Gastroesophageal sphincter (tissue), 4 donors: ENCODE measurements around the gene ISG20. TPM values are rescaled to one million over a fixed set of nuclear protein-coding genes. Genes with fewer than 3 reads are reported as not detected.

Source experiments
- ATAC-seq: fragments of 150-250 bp; one replicate; pipeline ENCODE4 v1.9.1; 2016; ENCODE audit warnings: mild to moderate bottlenecking, moderate library complexity
- H3K27ac ChIP-seq, 4 donors: fragments of 200-600 bp; sonication (generic) in 3 of 4; 1 replicate in 3 of 4; 2 replicates in 1 of 4; pipeline ENCODE4 v1.5.1; 2016 to 2019
- H3K27me3 ChIP-seq: fragments of 200-600 bp; sonication (generic); one replicate; pipeline ENCODE4 v1.5.1; 2019
- H3K36me3 ChIP-seq, 2 donors: fragments of 200-600 bp; sonication (generic); one replicate each; pipeline ENCODE4 v1.5.1; 2019; ENCODE audit warnings: control low read depth in 1 of 2
- H3K4me1 ChIP-seq, 3 donors: fragments of 200-600 bp; sonication (generic); 1 replicate in 2 of 3; 2 replicates in 1 of 3; pipeline ENCODE4 v1.5.1; 2016 to 2019; ENCODE audit warnings: control low read depth in 2 of 3
- H3K4me3 ChIP-seq, 2 donors: fragments of 200-600 bp; sonication (generic); one replicate each; pipeline ENCODE4 v1.5.1; 2019; ENCODE audit warnings: mild to moderate bottlenecking in 1 of 2, moderate library complexity in 1 of 2
- H3K9me3 ChIP-seq, 3 donors: fragments of 200-600 bp; sonication (generic); one replicate each; pipeline ENCODE4 v1.5.1; 2017 to 2019; ENCODE audit warnings: control low read depth in 2 of 3
- CTCF ChIP-seq, 4 experiments: fragments of 200-600 bp in 2 of 4; fragments of 450-650 bp in 2 of 4; sonication (generic) in 1 of 4; IDR thresholded peaks; one replicate each; pipeline ENCODE4 v1.5.1; 2017 to 2019; ENCODE audit warnings: antibody characterized with exemption in 4 of 4, mild to moderate bottlenecking in 2 of 4, moderate library complexity in 2 of 4
- EP300 ChIP-seq: sonication (generic); formaldehyde crosslinking; IDR thresholded peaks from one replicate; pipeline ENCODE4 v1.6.1; 2017; ENCODE audit warnings: antibody characterized with exemption, mild to moderate bottlenecking
- POLR2A ChIP-seq, 2 donors: fragments of 450-650 bp; IDR thresholded peaks; one replicate each; pipeline ENCODE4 v1.6.1; 2017; ENCODE audit warnings: antibody characterized with exemption in 2 of 2, mild to moderate bottlenecking in 2 of 2, moderate library complexity in 1 of 2
- POLR2AphosphoS5 ChIP-seq: sonication (generic); formaldehyde crosslinking; IDR thresholded peaks from one replicate; pipeline ENCODE4 v1.6.1; 2017; ENCODE audit warnings: antibody characterized with exemption
- WGBS, 2 donors: methylation state at CpG; one replicate each; pipeline ENCODE4 v1.1.5; 2018; ENCODE audit warnings: low coverage in 1 of 2; 5-methylcytosine and 5-hydroxymethylcytosine counted together
- total RNA-seq, 4 donors: library from RNA; depleted of rRNA; stranded (reverse); fragments of >200 nt; gene quantifications; one replicate each; pipeline ENCODE4 v1.1.0, GENCODE V29; 2016

Gene ISG20
- total RNA-seq, 4 donors from 2014 or later, result 2.5 to 8.7 (median 5.9) TPM

- Histone ChIP-seq H3K27ac (no peak overlapping the region), H3K36me3 (no peaks in the 10 kb centered on the region), H3K27me3 (peaks cover 11% of the 10 kb centered on the region), H3K9me3 (no peaks in the 10 kb centered on the region), H3K4me1 (no peaks in the 10 kb centered on the region), H3K4me3 (no peak overlapping the region)
- WGBS, 2 donors, result 90 to 96% methylated on average over 4 to 6 of the region's 6 CpGs
- no peak for ATAC-seq
- TF ChIP-seq POLR2A (IDR thresholded peaks at IDR 0.05) (no peak), CTCF (IDR thresholded peaks at IDR 0.05) (no peak), EP300 (no peak), POLR2AphosphoS5 (no peak)
Measured at GRCh38 chr15:88678755-88679154, 39.9 kb downstream of the ISG20 start.

- Histone ChIP-seq H3K4me3 (no peak overlapping the region), H3K9me3 (no peaks in the 10 kb centered on the region), H3K27ac (no peak overlapping the region), H3K27me3 (peaks cover 11% of the 10 kb centered on the region), H3K36me3 (no peaks in the 10 kb centered on the region), H3K4me1 (no peaks in the 10 kb centered on the region)
- TF ChIP-seq POLR2AphosphoS5, result no peak
- no peak for TF ChIP-seq CTCF (IDR thresholded peaks at IDR 0.05)
- no peak for TF ChIP-seq EP300
- TF ChIP-seq POLR2A (IDR thresholded peaks at IDR 0.05), result no peak
- ATAC-seq, result no peak
- 84 to 88% methylated on average over 7 to 11 of the region's 13 CpGs for WGBS, 2 donors
Measured at GRCh38 chr15:88680241-88681001, 41.6 kb downstream of the ISG20 start.

- no peak for ATAC-seq
- peaks cover 11% of the 10 kb centered on the region for H3K27me3 ChIP-seq
- H3K4me1 ChIP-seq, result no peaks in the 10 kb centered on the region
- H3K27ac ChIP-seq, result no peak overlapping the region
- no peaks in the 10 kb centered on the region for H3K36me3 ChIP-seq
- H3K4me3 ChIP-seq, result no peak overlapping the region
- TF ChIP-seq CTCF (IDR thresholded peaks at IDR 0.05) (no peak), EP300 (no peak), POLR2AphosphoS5 (no peak), POLR2A (IDR thresholded peaks at IDR 0.05) (no peak)
- 40% methylated on average over 1 of the region's 13 CpGs; no CpG with 5 or more reads in 1 of the 2 donors for WGBS, 2 donors
- H3K9me3 ChIP-seq, result no peaks in the 10 kb centered on the region
Measured at GRCh38 chr15:88681610-88682221, 42.9 kb downstream of the ISG20 start.

GRCh38 chr15:88684345-88684744 lies 45.5 kb downstream of the ISG20 start:
- no peak overlapping the region for H3K27ac ChIP-seq
- no peak for ATAC-seq
- TF ChIP-seq CTCF (IDR thresholded peaks at IDR 0.05), result no peak
- no peak for TF ChIP-seq POLR2A (IDR thresholded peaks at IDR 0.05)
- TF ChIP-seq POLR2AphosphoS5, result no peak
- TF ChIP-seq EP300, result no peak
- H3K4me1 ChIP-seq, result no peaks in the 10 kb centered on the region
- no peak overlapping the region for H3K4me3 ChIP-seq
- no peaks in the 10 kb centered on the region for H3K36me3 ChIP-seq
- WGBS, 2 donors, result 59 to 90% methylated on average over 2 to 3 of the region's 3 CpGs
- no peaks in the 10 kb centered on the region for H3K9me3 ChIP-seq
- H3K27me3 ChIP-seq, result peaks cover 14% of the 10 kb centered on the region

- Histone ChIP-seq H3K27me3 (peaks cover 16% of the 10 kb centered on the region), H3K4me1 (no peaks in the 10 kb centered on the region), H3K4me3 (no peak overlapping the region), H3K36me3 (no peaks in the 10 kb centered on the region), H3K27ac (no peak overlapping the region), H3K9me3 (no peaks in the 10 kb centered on the region)
- ATAC-seq, result no peak
- TF ChIP-seq POLR2AphosphoS5 (no peak), EP300 (no peak), POLR2A (IDR thresholded peaks at IDR 0.05) (no peak), CTCF (IDR thresholded peaks at IDR 0.05) (no peak)
- WGBS, 2 donors, result 86% methylated on average over 1 of the region's 2 CpGs; no CpG with 5 or more reads in 1 of the 2 donors
Measured at GRCh38 chr15:88686166-88686565, 47.4 kb downstream of the ISG20 start.
